Limb (tissue), 2 donors: Measurements from ENCODE around the gene UBE3A.

Experiments used
- DNase-seq, 2 donors: peaks; one replicate each; pipeline ENCODE4 v3.0.0-alpha.2; 2016; ENCODE audit errors: extremely low spot score in 2 of 2

The UBE3A gene

DNA sequence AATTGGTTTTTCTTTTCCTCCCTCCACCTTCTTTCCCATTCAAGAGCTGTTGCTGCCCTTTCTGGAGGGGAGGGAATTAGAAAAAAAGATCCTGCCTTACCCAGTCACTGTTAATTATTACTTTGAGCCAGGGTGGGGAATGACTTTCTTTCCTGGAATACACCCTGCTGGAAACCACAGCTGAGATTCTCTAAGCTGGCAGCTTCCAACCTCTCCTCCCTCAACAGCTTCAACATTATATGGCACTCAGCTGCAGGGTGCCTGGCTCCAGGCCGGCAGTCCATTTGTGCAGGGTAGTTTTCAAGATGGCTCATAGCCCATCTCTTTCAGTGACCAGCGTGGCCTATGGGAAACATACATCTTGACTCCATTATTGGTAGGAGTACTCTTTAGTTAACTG lies 105.8 kb downstream of the UBE3A start:
- DNase-seq = no peak

GRCh38 chr15:25332306-25332705 lies 106.5 kb downstream of the UBE3A start:
- no peak for DNase-seq

DNA sequence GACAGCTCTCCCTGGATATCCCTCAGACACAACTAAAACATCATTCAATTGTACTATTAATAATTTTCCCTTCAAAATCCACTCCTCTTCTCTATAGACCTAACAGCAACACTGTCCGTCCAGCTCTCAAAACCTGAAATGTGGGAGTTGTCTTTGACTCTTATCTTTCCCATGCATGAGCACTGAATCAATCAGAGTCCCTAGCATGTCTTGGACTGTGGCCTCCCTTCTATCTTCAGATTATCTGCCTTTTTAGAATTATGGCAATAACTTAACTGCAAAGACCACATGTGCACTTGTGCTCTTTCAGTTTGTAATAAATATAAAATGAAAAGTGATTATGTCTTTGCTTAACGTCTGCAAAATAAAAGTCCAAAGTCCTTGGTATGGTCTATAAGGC lies 107.0 kb downstream of the UBE3A start:
- no peak for DNase-seq

DNA sequence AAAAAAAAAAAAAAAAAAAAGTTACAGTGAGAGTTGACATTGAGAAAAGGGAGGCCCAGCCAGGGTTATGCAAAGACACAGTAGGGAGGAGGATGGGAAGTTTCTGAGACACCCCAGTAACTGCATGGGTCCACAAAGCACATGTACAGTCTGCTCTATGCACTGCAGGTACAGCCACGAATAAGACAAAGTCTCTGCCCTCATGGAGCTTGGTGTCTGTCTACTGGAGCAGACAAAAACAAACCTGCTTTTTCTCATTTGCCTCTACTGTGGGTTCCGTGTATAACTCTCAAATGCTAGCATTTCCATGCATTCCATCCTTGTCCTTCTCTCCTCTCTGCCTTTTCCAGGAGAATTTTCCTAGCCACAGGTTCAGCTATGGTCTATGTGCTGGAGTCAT lies 107.4 kb downstream of the UBE3A start:
- DNase-seq = no peak

- no peak for DNase-seq
Measured at GRCh38 chr15:25329696-25330095, 109.1 kb downstream of the UBE3A start.

DNA sequence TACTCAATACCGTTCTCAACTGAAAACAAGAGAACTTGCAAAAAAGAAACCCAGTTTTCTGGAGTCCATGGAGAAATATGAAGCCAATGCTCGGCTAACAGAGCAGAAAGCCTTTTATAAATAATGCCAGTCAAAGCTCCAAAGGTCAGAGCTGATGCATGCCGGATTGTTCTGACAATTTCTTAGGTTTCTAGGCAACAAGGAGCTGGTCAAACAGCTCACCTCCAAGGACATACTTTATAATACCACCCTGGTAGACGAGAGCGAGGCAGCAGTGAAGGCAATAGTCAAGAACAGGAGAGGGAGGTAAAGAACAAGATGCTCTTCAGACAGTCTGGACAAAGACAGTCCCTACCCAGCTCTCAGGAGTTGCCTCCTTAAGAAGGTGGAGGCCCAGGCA lies 111.1 kb downstream of the UBE3A start:
- DNase-seq = no peak

DNA sequence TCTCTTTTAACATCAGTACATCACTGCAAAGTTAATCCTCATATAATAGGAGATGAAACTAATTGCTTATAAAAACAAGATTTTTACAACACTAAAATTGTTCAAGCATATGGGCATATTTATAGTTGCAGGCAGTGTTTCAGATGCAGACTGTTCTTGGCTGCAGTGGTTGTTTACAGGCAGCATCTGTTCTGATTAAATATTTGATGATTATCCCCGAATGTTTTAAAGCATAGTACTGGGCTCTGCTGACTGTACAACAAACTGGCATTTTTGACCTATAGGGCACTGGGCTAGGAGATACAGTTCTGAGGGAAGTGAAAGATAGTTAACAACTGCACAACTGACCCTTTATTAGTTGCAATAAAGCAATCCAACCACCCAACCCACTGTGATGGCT lies 113.6 kb downstream of the UBE3A start:
- DNase-seq = no peak

DNA sequence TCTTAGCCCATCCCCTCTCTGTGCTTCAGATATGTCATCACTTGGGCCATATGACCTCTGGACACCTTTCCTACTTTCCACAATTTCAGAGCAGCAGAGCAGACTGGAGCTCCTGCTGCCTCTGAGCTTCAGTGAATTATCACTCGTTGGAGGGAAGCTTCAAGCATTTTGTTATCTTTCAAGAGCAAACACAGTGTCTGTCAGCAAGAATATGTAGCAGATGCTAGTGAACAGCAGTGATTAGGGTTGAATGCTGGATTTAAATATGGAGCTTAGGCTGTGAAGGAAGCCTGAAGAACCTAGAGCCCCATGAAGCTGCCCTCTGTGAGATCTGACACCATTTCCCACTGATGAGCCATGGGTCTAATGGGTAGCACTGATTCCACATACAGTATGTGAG lies 115.4 kb downstream of the UBE3A start:
- no peak for DNase-seq

GRCh38 chr15:25287823-25288222 lies 151.0 kb downstream of the UBE3A start:
- no peak for DNase-seq
